Right lobe of liver (tissue), 6 donors: ENCODE data around the gene LRRC15. TPM values are rescaled to one million over a fixed set of nuclear protein-coding genes. Genes with fewer than 3 reads are reported as not detected.

Experiments
- ATAC-seq, 4 donors: fragments of 200-7000 bp; cut with Tn5 transposase; one replicate each; pipeline ENCODE4 v1.9.1; 2020; ENCODE audit warnings: mild to moderate bottlenecking in 4 of 4, moderate library complexity in 4 of 4
- DNase-seq, 3 donors: peaks; one replicate each; pipeline ENCODE4 v3.0.0-alpha.2; 2020
- H3K27ac ChIP-seq, 3 donors: fragments of 200-600 bp; one replicate each; pipeline ENCODE4 v1.8.0; 2022
- H3K27me3 ChIP-seq, 2 donors: fragments of 200-600 bp; one replicate each; pipeline ENCODE4 v1.8.0; 2022
- H3K36me3 ChIP-seq, 4 donors: fragments of 200-600 bp; sonication (generic) in 1 of 4; one replicate each; pipeline versions ENCODE4 v1.5.1 to v1.8.0; 2017 to 2022; ENCODE audit warnings: control low read depth in 1 of 4
- H3K4me1 ChIP-seq, 4 donors: fragments of 200-600 bp; sonication (generic) in 1 of 4; one replicate each; pipeline versions ENCODE4 v1.5.1 to v1.8.0; 2017 to 2022; ENCODE audit warnings: control low read depth in 1 of 4
- H3K4me3 ChIP-seq, 3 donors: fragments of 200-600 bp; one replicate each; pipeline ENCODE4 v1.8.0; 2022
- H3K9me3 ChIP-seq, 4 donors: fragments of 200-600 bp; sonication (generic) in 1 of 4; one replicate each; pipeline versions ENCODE4 v1.5.1 to v1.8.0; 2017 to 2022; ENCODE audit warnings: control low read depth in 1 of 4
- POLR2A ChIP-seq: fragments of 450-650 bp; IDR thresholded peaks from one replicate; pipeline ENCODE4 v1.6.1; 2017; ENCODE audit warnings: antibody characterized with exemption, mild to moderate bottlenecking
- WGBS: methylation state at CpG from one replicate; pipeline ENCODE4 v1.1.6; 2018; ENCODE audit warnings: low coverage, low lambda C conversion rate; ENCODE audit not compliant: insufficient coverage; ENCODE audit errors: missing lambda C conversion rate; 5-methylcytosine and 5-hydroxymethylcytosine counted together
- intact Hi-C, 2 donors: fragments of 100-400 bp; cut with DNase I; formaldehyde crosslinking; loops; one replicate each; pipeline versions ENCODE4 v1.11.2 to v1.14.1; 2022
- total RNA-seq, 6 experiments: library from RNA; depleted of rRNA in 2 of 6; stranded (reverse); fragments of >200 nt in 2 of 6; fragmentation: NEBNext Ultra II Directional in 3 of 6; extraction: Animal tissue kit (Norgen Biotek cat#: 25700) in 3 of 6; gene quantifications; one replicate each; pipeline versions ENCODE4 v1.1.0 to v1.2.4, GENCODE V29; 2016 to 2023
- TF ChIP-seq, protein P1 (sequence below), 4 donors: fragments of 200-600 bp in 3 of 4; fragments of 450-650 bp in 1 of 4; IDR thresholded peaks; one replicate each; pipeline versions ENCODE4 v1.5.1 to v1.8.0; 2016 to 2022; ENCODE audit warnings: antibody characterized with exemption in 4 of 4, mild to moderate bottlenecking in 2 of 4
- donor health status: DM: no; HTN: yes; CAD: no.
- donor health status: DM: no; HTN: no; CAD: no.
- donor health status: DM: no; HTN: no; CAD: no.
- donor health status: DM: no; HTN: yes; CAD: no.
- donor health status: DM: no; HTN: yes; CAD: no.

LRRC15 gene
- total RNA-seq, 6 experiments from 2014 or later = 0.07 to 0.37 (median 0.09) TPM; not detected in 1

DNA sequence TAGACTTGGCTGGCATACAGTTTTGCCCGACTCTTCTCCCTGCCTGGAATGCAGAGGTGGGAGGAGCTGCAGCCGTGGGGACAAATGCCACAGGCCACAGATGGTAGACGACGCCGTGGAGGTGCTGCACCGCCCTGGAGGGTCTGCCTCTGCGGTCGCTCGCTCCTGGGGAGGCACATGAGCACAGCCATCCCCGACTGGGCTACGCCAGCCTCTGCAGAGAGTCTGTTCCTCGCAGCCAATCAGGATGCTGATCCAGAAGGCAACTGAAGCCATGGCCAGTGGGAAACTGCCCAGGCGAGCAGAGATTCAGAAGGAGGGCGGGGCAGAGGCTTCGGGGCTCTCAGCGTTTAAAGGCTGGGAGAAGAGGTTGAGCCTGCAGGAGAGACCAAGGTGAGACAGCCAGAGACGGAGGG lies 11.9 kb upstream of the LRRC15 start:
- no peak overlapping the region for H3K4me3 ChIP-seq
- DNase-seq (peak in 2 of 3 donors; percentile 27 to 39), ATAC-seq (no peak)
- H3K27ac ChIP-seq = no peak overlapping the region
- WGBS = 32% methylated on average over 4 of the region's 17 CpGs
- no peaks in the 10 kb centered on the region for H3K4me1 ChIP-seq
- no peaks in the 10 kb centered on the region for H3K36me3 ChIP-seq
- TF ChIP-seq, protein P1, sequence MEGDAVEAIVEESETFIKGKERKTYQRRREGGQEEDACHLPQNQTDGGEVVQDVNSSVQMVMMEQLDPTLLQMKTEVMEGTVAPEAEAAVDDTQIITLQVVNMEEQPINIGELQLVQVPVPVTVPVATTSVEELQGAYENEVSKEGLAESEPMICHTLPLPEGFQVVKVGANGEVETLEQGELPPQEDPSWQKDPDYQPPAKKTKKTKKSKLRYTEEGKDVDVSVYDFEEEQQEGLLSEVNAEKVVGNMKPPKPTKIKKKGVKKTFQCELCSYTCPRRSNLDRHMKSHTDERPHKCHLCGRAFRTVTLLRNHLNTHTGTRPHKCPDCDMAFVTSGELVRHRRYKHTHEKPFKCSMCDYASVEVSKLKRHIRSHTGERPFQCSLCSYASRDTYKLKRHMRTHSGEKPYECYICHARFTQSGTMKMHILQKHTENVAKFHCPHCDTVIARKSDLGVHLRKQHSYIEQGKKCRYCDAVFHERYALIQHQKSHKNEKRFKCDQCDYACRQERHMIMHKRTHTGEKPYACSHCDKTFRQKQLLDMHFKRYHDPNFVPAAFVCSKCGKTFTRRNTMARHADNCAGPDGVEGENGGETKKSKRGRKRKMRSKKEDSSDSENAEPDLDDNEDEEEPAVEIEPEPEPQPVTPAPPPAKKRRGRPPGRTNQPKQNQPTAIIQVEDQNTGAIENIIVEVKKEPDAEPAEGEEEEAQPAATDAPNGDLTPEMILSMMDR (IDR thresholded peaks at IDR 0.05) = no peak
- TF ChIP-seq POLR2A = no peak
- H3K9me3 ChIP-seq = no peaks in the 10 kb centered on the region
- no peaks in the 10 kb centered on the region for H3K27me3 ChIP-seq
- intact Hi-C loops = no loop called here

DNA sequence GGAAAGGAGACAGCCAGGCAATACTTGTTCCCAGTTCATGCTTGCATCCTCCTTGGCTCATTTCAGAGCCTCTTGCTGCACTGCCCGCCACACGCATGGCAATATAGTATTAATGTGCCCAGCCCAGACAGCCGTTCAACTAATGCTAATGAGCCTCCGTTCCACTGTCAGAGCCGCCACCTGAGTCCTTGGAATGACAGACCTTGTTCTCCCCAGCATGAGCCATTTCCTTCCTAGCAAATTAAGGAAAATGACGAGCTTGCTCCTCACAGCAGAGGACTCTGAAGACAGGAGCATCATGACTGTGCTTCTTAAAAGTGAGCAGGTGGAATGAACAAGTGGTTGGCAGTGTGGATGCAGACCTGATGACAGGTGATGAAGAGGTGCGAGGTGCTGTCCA lies 10.8 kb upstream of the LRRC15 start:
- WGBS = 44% methylated on average over 1 of the region's 7 CpGs
- peak in 1 of 3 donors; percentile 9 for DNase-seq
- intact Hi-C loops = no loop called here

DNA sequence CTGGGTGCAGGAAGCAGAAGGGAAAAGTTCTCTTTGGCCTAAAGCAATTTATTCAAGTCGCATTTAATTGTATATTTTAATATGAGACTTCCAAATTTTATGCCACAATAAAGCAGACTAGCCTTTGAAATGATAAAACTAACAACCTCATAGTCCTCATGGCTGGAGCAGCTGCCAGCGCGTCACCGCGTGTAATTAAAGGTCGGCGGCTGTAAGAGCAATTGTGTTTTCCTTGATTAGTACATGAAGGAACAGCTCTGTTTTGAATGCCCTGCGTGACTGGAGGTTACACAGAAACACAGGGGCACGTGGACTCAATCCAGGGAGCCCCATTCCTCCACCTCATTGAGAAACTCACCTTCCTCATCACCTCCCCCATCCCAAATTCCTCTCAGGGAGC lies 10.1 kb upstream of the LRRC15 start:
- no peaks in the 10 kb centered on the region for H3K36me3 ChIP-seq
- ATAC-seq (no peak), DNase-seq (peak in 1 of 3 donors; percentile 15)
- intact Hi-C loops = no loop called here
- no peak overlapping the region for H3K4me3 ChIP-seq
- no peaks in the 10 kb centered on the region for H3K4me1 ChIP-seq
- 79% methylated on average over 9 of the region's 9 CpGs for WGBS
- H3K27me3 ChIP-seq = no peaks in the 10 kb centered on the region
- TF ChIP-seq, protein P1 (IDR thresholded peaks at IDR 0.05) = no peak
- TF ChIP-seq POLR2A = no peak
- H3K9me3 ChIP-seq = no peaks in the 10 kb centered on the region
- no peak overlapping the region for H3K27ac ChIP-seq

More for the DNA sequence above, 10.8 kb upstream of the LRRC15 start:
- H3K9me3 ChIP-seq = no peaks in the 10 kb centered on the region
- H3K27me3 ChIP-seq = no peaks in the 10 kb centered on the region
- no peak for ATAC-seq
- no peaks in the 10 kb centered on the region for H3K4me1 ChIP-seq
- no peaks in the 10 kb centered on the region for H3K36me3 ChIP-seq
- no peak overlapping the region for H3K4me3 ChIP-seq
- TF ChIP-seq POLR2A = no peak
- TF ChIP-seq, protein P1 (IDR thresholded peaks at IDR 0.05) = no peak
- no peak overlapping the region for H3K27ac ChIP-seq

DNA sequence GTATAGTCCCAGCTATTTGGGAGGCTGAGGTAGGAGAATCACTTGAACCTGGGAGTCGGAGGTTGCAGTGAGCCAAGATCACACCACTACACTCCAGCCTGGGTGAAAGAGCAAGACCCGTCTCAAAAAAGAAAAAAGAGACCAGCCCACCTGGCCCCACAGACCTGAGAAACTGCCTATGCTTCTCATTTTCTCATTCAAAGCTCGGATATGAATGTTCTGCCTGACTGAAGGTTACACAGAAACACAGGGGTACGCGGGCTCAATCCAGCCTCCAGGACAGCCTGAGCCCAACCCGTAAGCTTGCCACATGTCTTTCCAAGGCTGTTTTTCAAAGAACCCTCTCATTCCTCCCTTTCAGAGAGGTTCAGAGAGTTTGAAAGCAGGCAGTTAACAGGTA lies 9.7 kb upstream of the LRRC15 start:
- Histone ChIP-seq H3K27ac (no peak overlapping the region), H3K27me3 (no peaks in the 10 kb centered on the region), H3K36me3 (no peaks in the 10 kb centered on the region), H3K4me1 (no peaks in the 10 kb centered on the region), H3K4me3 (no peak overlapping the region), H3K9me3 (no peaks in the 10 kb centered on the region)
- intact Hi-C loops = no loop called here
- TF ChIP-seq, protein P1 (IDR thresholded peaks at IDR 0.05) = no peak
- TF ChIP-seq POLR2A = no peak
- no peak for DNase-seq
- ATAC-seq = no peak
- WGBS = 76% methylated on average over 4 of the region's 6 CpGs

DNA sequence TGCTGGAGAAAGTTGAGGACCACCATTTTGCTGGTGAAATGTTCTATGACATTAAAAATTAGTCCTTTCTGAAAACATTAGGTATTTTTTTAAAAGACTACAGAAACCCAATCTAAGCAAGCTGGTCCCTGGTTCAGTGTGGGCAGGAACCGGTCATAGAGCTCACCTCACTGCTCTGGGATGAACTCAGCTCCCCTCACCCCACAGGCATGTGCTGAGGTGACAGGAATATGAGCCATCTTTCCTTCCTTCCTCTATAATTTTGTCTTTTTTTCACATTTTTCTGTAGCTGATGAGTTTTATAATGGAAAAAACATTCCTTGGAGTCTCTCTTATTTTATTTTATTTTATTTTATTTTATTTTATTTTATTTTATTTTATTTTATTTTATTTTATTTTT lies 8.2 kb upstream of the LRRC15 start:
- H3K9me3 ChIP-seq = no peaks in the 10 kb centered on the region
- WGBS = 78% methylated on average over 1 of the region's 1 CpG
- TF ChIP-seq POLR2A = no peak
- TF ChIP-seq, protein P1 (IDR thresholded peaks at IDR 0.05) = no peak
- no peaks in the 10 kb centered on the region for H3K27me3 ChIP-seq
- no peaks in the 10 kb centered on the region for H3K4me1 ChIP-seq
- H3K4me3 ChIP-seq = no peak overlapping the region
- DNase-seq (peak in 1 of 3 donors; percentile 17), ATAC-seq (no peak)
- no peaks in the 10 kb centered on the region for H3K36me3 ChIP-seq
- intact Hi-C loops = no loop called here
- no peak overlapping the region for H3K27ac ChIP-seq
